ENCODE results near the gene U2AF2. TPM values are rescaled to one million over a fixed set of nuclear protein-coding genes. Genes with fewer than 3 reads are reported as not detected.

U2AF2 gene
- total RNA-seq, 1 experiment from 2014 or later: 321 TPM

DNA sequence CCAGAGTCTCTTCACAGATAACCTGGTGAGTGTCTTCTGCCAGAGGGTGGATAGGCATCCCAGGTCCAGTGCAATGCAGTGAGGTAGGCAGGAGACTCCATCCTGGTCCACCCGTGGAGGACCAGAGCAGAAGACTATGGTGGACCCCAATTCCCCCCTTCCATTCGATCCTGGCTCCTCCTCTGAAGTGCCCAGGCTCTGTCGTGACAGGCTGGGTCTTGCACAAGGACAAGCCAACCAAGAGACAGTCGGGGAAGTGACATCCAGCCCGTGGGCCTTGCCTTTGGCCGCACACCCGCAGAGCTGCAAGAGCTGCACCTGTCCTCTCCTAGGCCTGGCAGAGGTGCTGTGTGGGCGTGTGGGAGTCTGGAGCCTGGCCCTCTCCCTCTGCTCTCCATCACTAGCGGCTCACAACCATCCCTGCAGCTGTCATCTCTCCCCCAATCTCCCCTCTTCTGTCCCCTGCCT is 33.6 kb upstream of the U2AF2 start:
- no peak overlapping the region for H2BK5ac ChIP-seq (ENCODE audit: insufficient read length, low read length)
- no peak overlapping the region for H4K91ac ChIP-seq (ENCODE audit: insufficient read length, low read depth, low read length)
- Mint-ChIP-seq H3K4me1 (peaks cover 10 to 14% of the 10 kb centered on the region in 2 experiments), H3K27ac (no peak overlapping the region), H3K27me3 (ENCODE audit: low read depth) (peaks cover 2% of the 10 kb centered on the region), H3K36me3 (ENCODE audit: insufficient read depth in 1 of 3, low read depth in 3 of 3) (peaks cover 21 to 41% (median 37%) of the 10 kb centered on the region in 3 experiments), H3K9me3 (no peaks in the 10 kb centered on the region; a peak in 1 of 5 replicates), H3K4me3 (no peak overlapping the region)
- no peak overlapping the region for H3K23ac ChIP-seq (ENCODE audit: insufficient read length, low read depth, low read length)
- no peaks in the 10 kb centered on the region for H3K27me3 ChIP-seq (ENCODE audit: insufficient read depth, low read length)
- H4K5ac ChIP-seq (ENCODE audit: insufficient read length, low read depth, low read length): no peak overlapping the region
- H2BK12ac ChIP-seq (ENCODE audit: insufficient read length, low read depth, low read length): no peak overlapping the region
- H2AK5ac ChIP-seq (ENCODE audit: insufficient read length, low read length): no peak overlapping the region
- H3K9me3 ChIP-seq (ENCODE audit: control insufficient read depth, low read depth, low read length): no peaks in the 10 kb centered on the region
- no peaks in the 10 kb centered on the region for H3K23me2 ChIP-seq (ENCODE audit: insufficient read length, low read depth, low read length, poor library complexity, severe bottlenecking)
- no peak overlapping the region for H3K14ac ChIP-seq (ENCODE audit: insufficient read depth, low read length)
- no peak overlapping the region for H2AFZ ChIP-seq (ENCODE audit: low read length)
- no peaks in the 10 kb centered on the region for H3K79me1 ChIP-seq (ENCODE audit: insufficient read depth, low read depth, low read length, poor library complexity, severe bottlenecking)
- no peak overlapping the region for H3K56ac ChIP-seq (ENCODE audit: insufficient read length, low read depth, low read length)
- no peak overlapping the region for H3K4me2 ChIP-seq (ENCODE audit: insufficient read depth, insufficient read length, low read length)
- no peaks in the 10 kb centered on the region for H4K20me1 ChIP-seq (ENCODE audit: control insufficient read depth, insufficient read depth, insufficient read length)
- H4K8ac ChIP-seq (replicated peaks; ENCODE audit: insufficient read length, low read depth, low read length): no peak overlapping the region
- no peak overlapping the region for H2BK15ac ChIP-seq (ENCODE audit: low read depth, low read length)
- H3K18ac ChIP-seq (ENCODE audit: insufficient read length, low read depth, low read length): no peak overlapping the region
- DNase-seq: no peak
- TF ChIP-seq, protein P1, sequence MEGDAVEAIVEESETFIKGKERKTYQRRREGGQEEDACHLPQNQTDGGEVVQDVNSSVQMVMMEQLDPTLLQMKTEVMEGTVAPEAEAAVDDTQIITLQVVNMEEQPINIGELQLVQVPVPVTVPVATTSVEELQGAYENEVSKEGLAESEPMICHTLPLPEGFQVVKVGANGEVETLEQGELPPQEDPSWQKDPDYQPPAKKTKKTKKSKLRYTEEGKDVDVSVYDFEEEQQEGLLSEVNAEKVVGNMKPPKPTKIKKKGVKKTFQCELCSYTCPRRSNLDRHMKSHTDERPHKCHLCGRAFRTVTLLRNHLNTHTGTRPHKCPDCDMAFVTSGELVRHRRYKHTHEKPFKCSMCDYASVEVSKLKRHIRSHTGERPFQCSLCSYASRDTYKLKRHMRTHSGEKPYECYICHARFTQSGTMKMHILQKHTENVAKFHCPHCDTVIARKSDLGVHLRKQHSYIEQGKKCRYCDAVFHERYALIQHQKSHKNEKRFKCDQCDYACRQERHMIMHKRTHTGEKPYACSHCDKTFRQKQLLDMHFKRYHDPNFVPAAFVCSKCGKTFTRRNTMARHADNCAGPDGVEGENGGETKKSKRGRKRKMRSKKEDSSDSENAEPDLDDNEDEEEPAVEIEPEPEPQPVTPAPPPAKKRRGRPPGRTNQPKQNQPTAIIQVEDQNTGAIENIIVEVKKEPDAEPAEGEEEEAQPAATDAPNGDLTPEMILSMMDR (conservative IDR thresholded peaks at IDR 0.05): no peak
- no CpG with 5 or more reads among the region's 9 CpGs for WGBS (ENCODE audit: extremely low coverage, insufficient read length, low lambda C conversion rate)
- no peak overlapping the region for H2BK20ac ChIP-seq (ENCODE audit: low read depth, low read length, poor library complexity, severe bottlenecking)
- no peaks in the 10 kb centered on the region for H3K79me2 ChIP-seq (ENCODE audit: insufficient read depth, low read length)
- H3T11ph ChIP-seq (ENCODE audit: low read length): no peak overlapping the region
- H3K27ac ChIP-seq (ENCODE audit: insufficient read length, low read depth, low read length): no peak overlapping the region
- H3K9ac ChIP-seq (ENCODE audit: extremely low read depth, insufficient read length, low read length): no peak overlapping the region
- H2BK120ac ChIP-seq (ENCODE audit: low read depth, low read length, poor library complexity, severe bottlenecking): no peak overlapping the region
- H3K4ac ChIP-seq (ENCODE audit: low read depth, low read length): no peak overlapping the region
- no peaks in the 10 kb centered on the region for H3K4me1 ChIP-seq (ENCODE audit: insufficient read depth, low read length)
